ENCODE measurements around the gene SALL3. TPM values are rescaled to one million over a fixed set of nuclear protein-coding genes. Genes with fewer than 3 reads are reported as not detected.

SALL3 gene
- total RNA-seq, 1 donor from 2014 or later: 23.4 TPM

DNA sequence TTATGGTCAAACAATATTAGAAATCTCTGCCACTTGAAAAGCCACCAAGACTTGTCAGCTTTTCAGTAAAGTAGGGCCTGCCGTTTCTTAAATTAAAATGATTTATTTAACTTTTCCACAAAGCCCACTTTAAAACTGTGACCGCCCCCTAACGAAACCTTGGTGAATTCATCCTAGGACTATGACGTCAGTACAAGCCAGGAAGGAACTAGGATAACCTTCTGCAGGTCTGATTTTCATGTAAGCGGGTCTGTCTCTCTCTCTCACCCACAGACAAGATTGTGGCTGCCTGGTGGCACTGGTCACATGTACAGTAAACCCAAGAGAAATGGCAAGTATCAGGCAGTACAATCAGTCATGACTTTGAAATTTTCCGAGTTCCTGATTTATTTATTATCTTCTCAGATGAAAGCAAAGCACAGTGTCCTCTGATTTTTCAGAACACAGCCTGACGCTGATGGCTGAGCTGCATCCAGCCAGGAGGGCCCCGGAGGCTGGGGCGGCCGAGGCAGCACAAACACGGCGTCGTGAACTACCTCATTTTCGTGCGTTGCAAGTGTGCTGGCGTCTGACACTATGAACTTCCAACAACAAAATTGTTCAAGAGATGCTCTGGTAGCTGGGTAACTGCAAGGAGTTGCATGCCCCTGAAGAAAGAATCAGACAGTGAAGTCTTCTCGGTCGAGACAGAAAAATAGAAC, 18.9 kb downstream of the SALL3 start:
- Mint-ChIP-seq H3K27me3 (ENCODE audit: unreplicated experiment) (peaks cover 5% of the 10 kb centered on the region), H3K36me3 (ENCODE audit: unreplicated experiment) (no peaks in the 10 kb centered on the region), H3K9me3 (ENCODE audit: unreplicated experiment) (peaks cover 4% of the 10 kb centered on the region), H3K4me1 (ENCODE audit: low read depth, unreplicated experiment) (peaks cover 2% of the 10 kb centered on the region), H3K4me3 (ENCODE audit: unreplicated experiment) (no peak overlapping the region), H3K27ac (ENCODE audit: unreplicated experiment) (no peak overlapping the region)
- TF ChIP-seq, protein P1, sequence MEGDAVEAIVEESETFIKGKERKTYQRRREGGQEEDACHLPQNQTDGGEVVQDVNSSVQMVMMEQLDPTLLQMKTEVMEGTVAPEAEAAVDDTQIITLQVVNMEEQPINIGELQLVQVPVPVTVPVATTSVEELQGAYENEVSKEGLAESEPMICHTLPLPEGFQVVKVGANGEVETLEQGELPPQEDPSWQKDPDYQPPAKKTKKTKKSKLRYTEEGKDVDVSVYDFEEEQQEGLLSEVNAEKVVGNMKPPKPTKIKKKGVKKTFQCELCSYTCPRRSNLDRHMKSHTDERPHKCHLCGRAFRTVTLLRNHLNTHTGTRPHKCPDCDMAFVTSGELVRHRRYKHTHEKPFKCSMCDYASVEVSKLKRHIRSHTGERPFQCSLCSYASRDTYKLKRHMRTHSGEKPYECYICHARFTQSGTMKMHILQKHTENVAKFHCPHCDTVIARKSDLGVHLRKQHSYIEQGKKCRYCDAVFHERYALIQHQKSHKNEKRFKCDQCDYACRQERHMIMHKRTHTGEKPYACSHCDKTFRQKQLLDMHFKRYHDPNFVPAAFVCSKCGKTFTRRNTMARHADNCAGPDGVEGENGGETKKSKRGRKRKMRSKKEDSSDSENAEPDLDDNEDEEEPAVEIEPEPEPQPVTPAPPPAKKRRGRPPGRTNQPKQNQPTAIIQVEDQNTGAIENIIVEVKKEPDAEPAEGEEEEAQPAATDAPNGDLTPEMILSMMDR (IDR thresholded peaks at IDR 0.05; ENCODE audit: partially characterized antibody, unreplicated experiment): no peak
- no peak for DNase-seq

DNA sequence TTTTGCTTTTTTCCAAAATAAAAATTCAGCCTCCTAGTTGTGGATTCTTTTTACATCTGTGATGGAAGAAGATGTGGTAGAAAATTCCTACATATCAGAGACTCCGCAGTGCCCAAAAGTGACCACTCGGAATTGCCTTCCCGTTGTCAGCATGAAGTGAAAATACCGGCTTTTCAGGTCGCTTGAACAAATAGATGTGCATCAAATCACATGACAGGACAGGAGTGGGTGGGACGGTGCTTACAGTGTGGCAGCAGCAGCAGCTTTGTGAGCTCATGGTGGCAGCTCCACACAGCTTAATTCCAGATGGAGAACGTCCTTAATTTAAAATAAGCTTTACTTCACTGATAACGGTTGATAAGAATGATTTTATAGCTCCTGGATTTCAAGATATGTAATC, 20.3 kb downstream of the SALL3 start:
- no peaks in the 10 kb centered on the region for H3K36me3 Mint-ChIP-seq (ENCODE audit: unreplicated experiment)
- H3K4me1 Mint-ChIP-seq (ENCODE audit: low read depth, unreplicated experiment): peaks cover 2% of the 10 kb centered on the region
- H3K27ac Mint-ChIP-seq (ENCODE audit: unreplicated experiment): no peak overlapping the region
- no peak for DNase-seq
- H3K4me3 Mint-ChIP-seq (ENCODE audit: unreplicated experiment): no peak overlapping the region
- TF ChIP-seq, protein P1 (IDR thresholded peaks at IDR 0.05; ENCODE audit: partially characterized antibody, unreplicated experiment): no peak
- H3K27me3 Mint-ChIP-seq (ENCODE audit: unreplicated experiment): peaks cover 5% of the 10 kb centered on the region
- H3K9me3 Mint-ChIP-seq (ENCODE audit: unreplicated experiment): peaks cover 4% of the 10 kb centered on the region

DNA sequence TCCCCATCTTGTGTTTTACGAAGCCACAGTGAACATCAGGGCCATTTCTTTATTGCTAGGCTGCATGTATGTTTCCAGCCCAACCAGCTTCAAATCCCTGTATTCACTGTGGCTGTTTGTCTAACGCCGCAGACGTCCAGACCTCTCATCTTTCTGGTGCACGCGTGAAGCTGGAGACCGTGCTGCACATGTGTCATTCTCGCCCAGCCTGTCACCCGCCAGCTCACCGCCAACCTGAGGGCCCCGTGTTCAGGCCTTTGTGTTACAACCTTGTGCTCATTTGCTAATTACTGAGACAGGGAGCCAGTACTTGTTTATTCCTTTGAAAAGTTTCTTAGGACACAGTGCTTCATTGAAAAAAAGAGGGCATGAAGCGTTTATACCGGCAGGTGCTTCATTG, 21.4 kb downstream of the SALL3 start:
- Mint-ChIP-seq H3K4me3 (ENCODE audit: unreplicated experiment) (no peak overlapping the region), H3K9me3 (ENCODE audit: unreplicated experiment) (peaks cover 4% of the 10 kb centered on the region), H3K36me3 (ENCODE audit: unreplicated experiment) (no peaks in the 10 kb centered on the region), H3K27ac (ENCODE audit: unreplicated experiment) (no peak overlapping the region), H3K4me1 (ENCODE audit: low read depth, unreplicated experiment) (peaks cover 2% of the 10 kb centered on the region), H3K27me3 (ENCODE audit: unreplicated experiment) (no peaks in the 10 kb centered on the region)
- no peak for DNase-seq
- TF ChIP-seq, protein P1 (IDR thresholded peaks at IDR 0.05; ENCODE audit: partially characterized antibody, unreplicated experiment): no peak

DNA sequence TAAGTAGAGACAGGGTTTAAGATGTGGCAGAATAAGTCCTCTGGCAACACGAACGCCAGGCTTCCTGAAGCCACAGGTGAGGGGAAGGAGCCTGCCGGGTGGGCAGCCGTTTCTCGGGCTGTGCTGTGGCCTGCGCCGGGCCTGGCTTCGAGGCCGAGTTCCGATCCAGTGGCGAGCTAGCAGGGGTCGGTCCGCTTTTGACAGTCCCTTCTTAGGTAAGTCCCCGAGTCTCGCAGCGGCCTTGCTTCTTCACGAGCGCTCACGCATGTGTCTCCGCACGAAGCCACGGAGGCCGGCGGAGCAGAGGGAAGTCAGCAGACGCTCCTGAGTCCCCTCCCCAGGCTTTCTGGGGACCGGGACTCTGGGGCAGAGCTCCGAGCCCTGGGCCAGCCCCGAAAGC, 26.0 kb downstream of the SALL3 start:
- TF ChIP-seq, protein P1 (IDR thresholded peaks at IDR 0.05; ENCODE audit: partially characterized antibody, unreplicated experiment): no peak
- Mint-ChIP-seq H3K4me3 (ENCODE audit: unreplicated experiment) (no peak overlapping the region), H3K4me1 (ENCODE audit: low read depth, unreplicated experiment) (no peaks in the 10 kb centered on the region), H3K27ac (ENCODE audit: unreplicated experiment) (no peak overlapping the region), H3K9me3 (ENCODE audit: unreplicated experiment) (peaks cover 2% of the 10 kb centered on the region), H3K36me3 (ENCODE audit: unreplicated experiment) (peaks cover 7% of the 10 kb centered on the region), H3K27me3 (ENCODE audit: unreplicated experiment) (peaks cover 2% of the 10 kb centered on the region)
- no peak for DNase-seq

DNA sequence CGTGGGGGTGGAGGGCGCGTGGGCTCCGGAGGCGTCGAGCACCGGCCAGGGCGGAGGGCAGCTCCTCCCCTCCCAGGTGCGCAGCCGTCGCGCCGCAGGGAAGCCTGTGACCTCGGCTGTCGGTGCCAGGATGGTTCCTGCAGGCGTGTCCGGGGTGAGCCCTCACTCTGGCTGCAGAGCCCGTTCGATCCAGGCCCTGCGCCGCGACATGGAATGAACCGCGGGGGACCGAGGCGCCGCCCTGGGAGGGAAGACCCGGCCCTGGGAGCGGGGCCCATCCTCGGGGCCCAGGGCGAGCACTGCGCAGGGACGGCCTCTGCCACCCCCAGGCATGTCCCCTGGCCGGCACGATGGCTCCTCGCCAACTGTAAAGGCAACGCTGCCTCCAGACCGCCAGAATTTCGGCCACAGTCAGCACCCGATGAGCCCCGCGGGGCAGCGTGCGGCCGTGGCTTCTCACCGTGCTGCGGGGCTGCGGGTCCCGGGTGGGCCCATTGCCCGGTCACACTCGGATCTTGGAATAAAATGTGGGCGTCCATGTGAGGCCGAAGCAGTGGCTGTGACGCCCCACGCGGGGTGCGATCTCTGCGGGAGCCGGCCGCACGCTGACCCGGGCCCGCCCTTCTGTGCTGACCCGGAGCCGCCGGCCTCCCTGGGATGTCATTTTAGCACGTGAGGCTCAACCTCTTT, 26.6 kb downstream of the SALL3 start:
- Mint-ChIP-seq H3K36me3 (ENCODE audit: unreplicated experiment) (peaks cover 7% of the 10 kb centered on the region), H3K4me3 (ENCODE audit: unreplicated experiment) (no peak overlapping the region), H3K27ac (ENCODE audit: unreplicated experiment) (no peak overlapping the region), H3K9me3 (ENCODE audit: unreplicated experiment) (peaks cover 2% of the 10 kb centered on the region), H3K27me3 (ENCODE audit: unreplicated experiment) (peaks cover 2% of the 10 kb centered on the region), H3K4me1 (ENCODE audit: low read depth, unreplicated experiment) (no peaks in the 10 kb centered on the region)
- DNase-seq: no peak
- TF ChIP-seq, protein P1 (IDR thresholded peaks at IDR 0.05; ENCODE audit: partially characterized antibody, unreplicated experiment): no peak
